Trophoblast cell (in vitro differentiated cells and primary cell): ENCODE results near the gene SMARCA5. TPM values are rescaled to one million over a fixed set of nuclear protein-coding genes. Genes with fewer than 3 reads are reported as not detected.

Source experiments
- DNase-seq, 2 donors: peaks; one replicate each; pipeline ENCODE4 v3.0.0-alpha.2; 2016
- H2AFZ ChIP-seq: 2 replicates; pipeline ENCODE4 v1.6.1; 2013; ENCODE audit warnings: low read length, moderate library complexity, mild to moderate bottlenecking; ENCODE audit not compliant: insufficient read depth, poor library complexity
- H2AK5ac ChIP-seq: 2 replicates; pipeline ENCODE4 v1.6.1; 2013; ENCODE audit warnings: mild to moderate bottlenecking, low read length
- H2BK120ac ChIP-seq: 2 replicates; pipeline ENCODE4 v1.6.1; 2013; ENCODE audit warnings: low read length, mild to moderate bottlenecking, moderate library complexity; ENCODE audit not compliant: insufficient read depth, poor library complexity
- H2BK12ac ChIP-seq: 2 replicates; pipeline ENCODE4 v1.6.1; 2013; ENCODE audit warnings: mild to moderate bottlenecking, low read length, moderate library complexity
- H2BK5ac ChIP-seq: 2 replicates; pipeline ENCODE4 v1.6.1; 2013; ENCODE audit warnings: low read length, low read depth, moderate library complexity, mild to moderate bottlenecking; ENCODE audit not compliant: poor library complexity
- H3K14ac ChIP-seq: 2 replicates; pipeline ENCODE4 v1.6.1; 2013; ENCODE audit warnings: mild to moderate bottlenecking, low read length
- H3K18ac ChIP-seq: 2 replicates; pipeline ENCODE4 v1.6.1; 2013; ENCODE audit warnings: mild to moderate bottlenecking, low read length
- H3K23ac ChIP-seq: 2 replicates; pipeline ENCODE4 v1.6.1; 2013; ENCODE audit warnings: low read length
- H3K27ac ChIP-seq: 2 replicates; pipeline ENCODE4 v1.5.1; 2013; ENCODE audit warnings: low read depth, mild to moderate bottlenecking, inconsistent platforms, low read length, moderate library complexity
- H3K27me3 ChIP-seq: 2 replicates; pipeline ENCODE4 v1.6.1; 2013; ENCODE audit warnings: inconsistent platforms, mild to moderate bottlenecking, low read length, moderate library complexity; ENCODE audit not compliant: insufficient read depth
- H3K36me3 ChIP-seq, 2 experiments: 1 replicate in 1 of 2; 2 replicates in 1 of 2; pipeline ENCODE4 v1.6.1; 2013; ENCODE audit warnings: low read length in 2 of 2, mild to moderate bottlenecking in 2 of 2, moderate library complexity in 1 of 2; ENCODE audit not compliant: insufficient read depth in 2 of 2, control insufficient read depth in 1 of 2
- H3K4ac ChIP-seq: 2 replicates; pipeline ENCODE4 v1.6.1; 2013; ENCODE audit warnings: low read depth, mild to moderate bottlenecking, low read length, moderate library complexity
- H3K4me1 ChIP-seq, 2 experiments: 1 replicate in 1 of 2; 2 replicates in 1 of 2; pipeline ENCODE4 v1.6.1; 2013; ENCODE audit warnings: low read length in 2 of 2, mild to moderate bottlenecking in 2 of 2, moderate library complexity in 1 of 2; ENCODE audit not compliant: insufficient read depth in 2 of 2, control insufficient read depth in 1 of 2
- H3K4me2 ChIP-seq: 2 replicates; pipeline ENCODE4 v1.6.1; 2013; ENCODE audit warnings: inconsistent platforms, mild to moderate bottlenecking, low read length, moderate library complexity
- H3K4me3 ChIP-seq: 2 replicates; pipeline ENCODE4 v1.5.1; 2013; ENCODE audit warnings: mild to moderate bottlenecking, low read depth, low read length, inconsistent platforms
- H3K79me1 ChIP-seq: one replicate; pipeline ENCODE4 v1.6.1; 2013; ENCODE audit warnings: low read length
- H3K79me2 ChIP-seq: 2 replicates; pipeline ENCODE4 v1.6.1; 2013; ENCODE audit warnings: low read length, mild to moderate bottlenecking; ENCODE audit not compliant: control insufficient read depth, insufficient read depth, poor library complexity
- H3K9ac ChIP-seq: 2 replicates; pipeline ENCODE4 v1.6.1; 2013; ENCODE audit warnings: mild to moderate bottlenecking, low read length
- H3K9me3 ChIP-seq: 2 replicates; pipeline ENCODE4 v1.6.1; 2013; ENCODE audit warnings: low read depth, mild to moderate bottlenecking, control low read depth, inconsistent platforms, low read length; ENCODE audit not compliant: insufficient read depth
- H4K12ac ChIP-seq: 2 replicates; pipeline ENCODE4 v1.6.1; 2013; ENCODE audit warnings: low read depth, mild to moderate bottlenecking, low read length, moderate library complexity
- H4K8ac ChIP-seq: 2 replicates; pipeline ENCODE4 v1.6.1; 2013; ENCODE audit warnings: low read depth, mild to moderate bottlenecking, low read length, moderate library complexity
- H4K91ac ChIP-seq: one replicate; pipeline ENCODE4 v1.6.1; 2013; ENCODE audit warnings: low read depth, mild to moderate bottlenecking, low read length, moderate library complexity
- WGBS: extraction: QIAGEN DNeasy Blood & Tissue Kit; methylation state at CpG from one replicate; pipeline ENCODE4 v1.1.7; 2013; ENCODE audit warnings: missing lambda C conversion rate; ENCODE audit not compliant: insufficient read length, insufficient coverage; ENCODE audit errors: extremely low coverage; 5-methylcytosine and 5-hydroxymethylcytosine counted together
- polyA plus RNA-seq: library from polyadenylated mRNA; stranded (reverse); fragments of 200-250 nt; gene quantifications from 2 replicates; pipeline ENCODE4 v1.2.3, GENCODE V29; 2013

The SMARCA5 gene, protein sequence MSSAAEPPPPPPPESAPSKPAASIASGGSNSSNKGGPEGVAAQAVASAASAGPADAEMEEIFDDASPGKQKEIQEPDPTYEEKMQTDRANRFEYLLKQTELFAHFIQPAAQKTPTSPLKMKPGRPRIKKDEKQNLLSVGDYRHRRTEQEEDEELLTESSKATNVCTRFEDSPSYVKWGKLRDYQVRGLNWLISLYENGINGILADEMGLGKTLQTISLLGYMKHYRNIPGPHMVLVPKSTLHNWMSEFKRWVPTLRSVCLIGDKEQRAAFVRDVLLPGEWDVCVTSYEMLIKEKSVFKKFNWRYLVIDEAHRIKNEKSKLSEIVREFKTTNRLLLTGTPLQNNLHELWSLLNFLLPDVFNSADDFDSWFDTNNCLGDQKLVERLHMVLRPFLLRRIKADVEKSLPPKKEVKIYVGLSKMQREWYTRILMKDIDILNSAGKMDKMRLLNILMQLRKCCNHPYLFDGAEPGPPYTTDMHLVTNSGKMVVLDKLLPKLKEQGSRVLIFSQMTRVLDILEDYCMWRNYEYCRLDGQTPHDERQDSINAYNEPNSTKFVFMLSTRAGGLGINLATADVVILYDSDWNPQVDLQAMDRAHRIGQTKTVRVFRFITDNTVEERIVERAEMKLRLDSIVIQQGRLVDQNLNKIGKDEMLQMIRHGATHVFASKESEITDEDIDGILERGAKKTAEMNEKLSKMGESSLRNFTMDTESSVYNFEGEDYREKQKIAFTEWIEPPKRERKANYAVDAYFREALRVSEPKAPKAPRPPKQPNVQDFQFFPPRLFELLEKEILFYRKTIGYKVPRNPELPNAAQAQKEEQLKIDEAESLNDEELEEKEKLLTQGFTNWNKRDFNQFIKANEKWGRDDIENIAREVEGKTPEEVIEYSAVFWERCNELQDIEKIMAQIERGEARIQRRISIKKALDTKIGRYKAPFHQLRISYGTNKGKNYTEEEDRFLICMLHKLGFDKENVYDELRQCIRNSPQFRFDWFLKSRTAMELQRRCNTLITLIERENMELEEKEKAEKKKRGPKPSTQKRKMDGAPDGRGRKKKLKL
- 61.0 and 62.1 TPM in 2 replicates for polyA plus RNA-seq

DNA sequence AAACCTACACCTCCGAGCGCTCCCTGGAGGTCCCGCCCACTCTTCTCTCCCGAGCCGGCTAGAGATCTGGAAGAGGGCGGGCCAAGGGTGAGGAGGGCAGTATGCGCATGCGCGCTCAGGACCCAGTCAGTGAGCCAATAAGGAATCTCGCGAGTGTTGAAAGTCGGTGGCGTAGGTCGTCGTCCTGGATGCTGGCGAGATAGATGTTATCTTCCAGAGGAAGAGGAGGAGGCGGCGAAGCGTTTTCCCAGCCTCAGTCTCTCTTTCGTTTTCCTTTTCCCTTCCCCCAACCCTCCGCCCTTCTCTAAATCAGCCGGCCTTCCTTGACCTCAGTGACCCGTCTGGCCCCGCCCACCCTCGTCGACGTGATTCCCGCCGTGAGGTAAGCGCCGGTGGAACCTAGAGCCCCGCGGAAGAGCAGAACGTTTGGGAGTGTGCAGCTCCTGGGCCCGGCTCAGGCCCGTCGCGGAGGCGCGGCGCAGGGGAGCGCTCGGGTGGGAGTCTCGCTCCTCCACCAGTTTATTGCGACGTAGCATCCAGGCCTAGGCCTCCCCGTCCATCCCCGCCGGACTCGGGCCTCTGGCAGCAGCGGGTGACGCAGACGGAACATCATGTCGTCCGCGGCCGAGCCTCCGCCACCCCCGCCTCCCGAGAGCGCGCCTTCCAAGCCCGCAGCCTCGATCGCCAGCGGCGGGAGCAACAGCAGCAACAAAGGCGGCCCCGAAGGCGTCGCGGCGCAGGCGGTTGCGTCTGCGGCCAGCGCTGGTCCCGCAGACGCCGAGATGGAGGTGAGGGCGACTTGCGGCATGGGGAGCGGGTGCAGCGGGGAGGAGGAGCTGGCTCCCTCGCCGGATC, at the start of gene SMARCA5:
SMARCA5 (plus strand) TSS at position 389 of the 855 bp plus-strand sequence; CDS start at position 612, 223 bp downstream.
- peak within 1 kb of the TSS; percentile 79 for H2BK5ac ChIP-seq
- no peaks in the 10 kb centered on the region for H3K27me3 ChIP-seq
- no peak within 1 kb of the TSS for H3K23ac ChIP-seq
- peak within 1 kb of the TSS; percentile 87 for H4K91ac ChIP-seq
- H2AFZ ChIP-seq, result peak within 1 kb of the TSS; percentile 91
- H2AK5ac ChIP-seq, result peak within 1 kb of the TSS; percentile 11
- no CpG with 5 or more reads among the region's 86 CpGs for WGBS
- peak within 1 kb of the TSS; percentile 96 for H3K4ac ChIP-seq
- peaks cover 0 to 3% of the 10 kb centered on the region in 2 experiments for H3K36me3 ChIP-seq
- peak within 1 kb of the TSS; percentile 98 for H3K4me3 ChIP-seq
- peaks cover 10% of the 10 kb centered on the region for H3K79me1 ChIP-seq
- peak within 1 kb of the TSS; percentile 85 for H4K8ac ChIP-seq
- no peaks in the 10 kb centered on the region for H3K4me1 ChIP-seq
- H2BK12ac ChIP-seq, result peak within 1 kb of the TSS; percentile 14
- peak within 1 kb of the TSS; percentile 65 for H2BK120ac ChIP-seq
- peak within 1 kb of the TSS; percentile 91 for H3K27ac ChIP-seq
- H3K9me3 ChIP-seq, result no peaks in the 10 kb centered on the region
- peak within 1 kb of the TSS; percentile 90 for H3K9ac ChIP-seq
- H3K79me2 ChIP-seq, result peaks cover 13% of the 10 kb centered on the region
- H3K18ac ChIP-seq, result peak within 1 kb of the TSS; percentile 89
- DNase-seq, result peak; percentile 99 to 100
- peak within 1 kb of the TSS; percentile 84 for H3K4me2 ChIP-seq
- H3K14ac ChIP-seq, result peak within 1 kb of the TSS; percentile 95
- H4K12ac ChIP-seq, result peak within 1 kb of the TSS; percentile 55

DNA sequence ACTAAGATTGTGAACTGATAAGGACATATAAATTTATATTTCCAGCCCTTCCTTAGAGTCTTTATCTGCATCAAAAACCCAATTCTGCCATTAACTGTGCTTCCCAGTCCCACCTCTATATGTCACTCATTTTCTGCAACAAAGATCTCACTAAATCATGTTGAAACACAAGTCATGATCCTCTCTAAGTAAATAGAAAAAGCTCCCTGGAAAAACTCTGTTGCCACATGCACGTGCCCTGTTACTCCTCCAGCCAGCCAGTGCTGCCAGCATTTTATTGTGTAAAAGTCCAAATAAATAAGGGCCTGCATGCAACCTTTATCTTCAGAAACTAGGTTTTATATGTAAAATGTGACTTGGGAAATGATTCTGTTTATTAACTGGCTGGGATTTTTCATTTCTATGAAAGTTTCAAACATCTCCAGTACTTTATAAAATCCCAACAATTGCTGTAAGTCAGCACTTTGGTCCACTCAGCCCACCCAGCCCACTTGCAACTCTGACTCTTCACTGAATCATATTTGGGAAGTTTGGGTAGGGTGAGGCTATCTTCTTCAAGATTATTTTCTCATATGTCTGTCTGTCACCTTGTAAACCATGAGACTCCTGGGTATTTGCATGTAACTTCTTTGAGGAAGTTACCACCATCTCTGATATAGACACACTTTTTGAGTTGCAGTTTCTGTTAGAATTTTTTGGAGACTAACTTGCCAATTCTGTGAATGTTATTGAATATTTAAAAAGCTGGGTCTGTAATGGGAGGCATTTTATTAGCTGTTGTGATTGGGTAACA, 40.0 kb upstream of the SMARCA5 start:
- Histone ChIP-seq H3K4me2 (no peak overlapping the region), H3K27me3 (no peaks in the 10 kb centered on the region), H3K14ac (no peak overlapping the region), H3K9ac (no peak overlapping the region), H2BK120ac (no peak overlapping the region), H2BK12ac (no peak overlapping the region), H4K8ac (no peak overlapping the region), H4K91ac (no peak overlapping the region), H3K9me3 (no peaks in the 10 kb centered on the region), H3K4ac (no peak overlapping the region), H2AK5ac (no peak overlapping the region), H3K23ac (no peak overlapping the region), H2BK5ac (no peak overlapping the region), H3K79me1 (no peaks in the 10 kb centered on the region), H3K36me3 (peaks cover 0 to 8% of the 10 kb centered on the region in 2 experiments), H3K18ac (no peak overlapping the region), H4K12ac (no peak overlapping the region), H3K79me2 (no peaks in the 10 kb centered on the region), H2AFZ (no peak overlapping the region), H3K27ac (no peak overlapping the region), H3K4me1 (no peaks in the 10 kb centered on the region), H3K4me3 (no peak overlapping the region)
- no CpG with 5 or more reads among the region's 1 CpG for WGBS
- no peak for DNase-seq

DNA sequence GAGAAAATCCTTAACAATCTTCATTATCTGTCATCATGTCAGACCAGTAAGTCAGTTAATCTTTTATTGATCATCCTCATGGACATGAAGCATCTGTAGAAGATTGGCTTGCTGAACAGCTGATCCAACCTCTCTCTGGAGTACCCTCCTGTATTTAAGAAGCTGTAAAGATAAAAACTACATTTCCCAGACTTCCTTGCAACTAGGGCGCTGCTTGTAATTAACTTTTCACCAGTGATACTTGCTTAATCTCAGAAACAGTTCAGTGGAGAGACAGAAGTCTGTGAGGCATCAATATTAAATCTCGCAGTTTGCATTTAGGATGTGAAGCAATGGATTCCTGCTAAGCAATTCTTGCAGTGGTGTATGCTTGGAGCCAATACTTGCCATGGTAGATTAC, 36.0 kb upstream of the SMARCA5 start:
- Histone ChIP-seq H2BK5ac (no peak overlapping the region), H3K18ac (no peak overlapping the region), H3K36me3 (peaks cover 0 to 3% of the 10 kb centered on the region in 2 experiments), H2BK12ac (no peak overlapping the region), H3K9me3 (no peaks in the 10 kb centered on the region), H3K23ac (no peak overlapping the region), H3K4me3 (no peak overlapping the region), H3K9ac (no peak overlapping the region), H2AFZ (no peak overlapping the region), H3K14ac (no peak overlapping the region), H4K91ac (no peak overlapping the region), H2AK5ac (no peak overlapping the region), H3K4ac (no peak overlapping the region), H4K12ac (no peak overlapping the region), H3K27me3 (no peaks in the 10 kb centered on the region), H3K79me2 (no peaks in the 10 kb centered on the region), H3K4me1 (no peaks in the 10 kb centered on the region), H4K8ac (no peak overlapping the region), H2BK120ac (no peak overlapping the region), H3K79me1 (no peaks in the 10 kb centered on the region), H3K4me2 (no peak overlapping the region), H3K27ac (no peak overlapping the region)
- no peak for DNase-seq
- WGBS, result no CpG with 5 or more reads among the region's 2 CpGs
